ENCODE data around the gene PRSS16. TPM values are rescaled to one million over a fixed set of nuclear protein-coding genes. Genes with fewer than 3 reads are reported as not detected.

The PRSS16 gene
- total and polyA plus RNA-seq, 9 of the 15 experiments (the other 6 are each of a cell fraction or from before 2014, with no cell fraction given) = 4.5 to 21.3 (median 12.1) TPM

- peak; percentile 91 for TF ChIP-seq ZNF592 (IDR thresholded peaks at IDR 0.05)
- peak; percentile 24 to 78 for TF ChIP-seq AFF1 (IDR thresholded peaks at IDR 0.05; ENCODE audit: low read depth in 1 of 2, partially characterized antibody in 2 of 2)
- no peak for TF ChIP-seq ATF2 (CRISPR knock-in tag; IDR thresholded peaks at IDR 0.05)
- 0 out of 2 replicates have a peak, but pooled peaks have one; percentile 45 for TF ChIP-seq TCFL5 (CRISPR knock-in tag; conservative IDR thresholded peaks at IDR 0.05)
- peak; percentile 88; the same call in 1 of the 2 replicates for TF ChIP-seq CBX1 (IDR thresholded peaks at IDR 0.05; ENCODE audit: low read depth)
- TF ChIP-seq PTBP1 (IDR thresholded peaks at IDR 0.05; ENCODE audit: low read depth, low read length) = no peak
- no peak for TF ChIP-seq HMG20B (CRISPR knock-in tag; IDR thresholded peaks at IDR 0.05)
- TF ChIP-seq BHLHE40 (IDR thresholded peaks at IDR 0.05; ENCODE audit: low read length) = peak; percentile 83
- no peak for TF ChIP-seq TRIM25 (IDR thresholded peaks at IDR 0.05; ENCODE audit: borderline replicate concordance)
- TF ChIP-seq IRF9 (tag; IDR thresholded peaks at IDR 0.05) = no peak
- TF ChIP-seq RUNX1 (IDR thresholded peaks at IDR 0.05; ENCODE audit: low read depth) = no peak
- 0 out of 2 replicates have a peak, but pooled peaks have one; percentile 39 for TF ChIP-seq ZNF561 (CRISPR knock-in tag; conservative IDR thresholded peaks at IDR 0.05)
- no peak for TF ChIP-seq TCF7L2 (IDR thresholded peaks at IDR 0.05; ENCODE audit: low read depth, low read length)
Observed at GRCh38 chr6:27237089-27237803, 10.3 kb upstream of the PRSS16 start (continued).

All from K562 (cell line).